ENCODE results near the gene AVP.

- TF ChIP-seq POLR2A (IDR thresholded peaks at IDR 0.05; ENCODE audit: low read depth, low read length) (no peak), POLR2AphosphoS5 (IDR thresholded peaks at IDR 0.05; ENCODE audit: low read depth, low read length) (no peak)
These were observed 11.8 kb downstream of the AVP start for GRCh38 chr20:3072530-3073250.

All from GM12892 (cell line).